NK-92 treated with Interleukin-12 subunit alpha and Interleukin-12 subunit beta, amount 100 ng/mL, for 24 hours (cell line): Measurements from ENCODE around the gene NUBP2.

ENCODE experiments used
- DNase-seq: peaks from one replicate; lab custom pipeline; 2025; lab: John Stamatoyannopoulos, UW

Gene NUBP2

GRCh38 chr16:1828645-1829410 is 46.1 kb downstream of the NUBP2 start:
- DNase-seq: no peak

DNA sequence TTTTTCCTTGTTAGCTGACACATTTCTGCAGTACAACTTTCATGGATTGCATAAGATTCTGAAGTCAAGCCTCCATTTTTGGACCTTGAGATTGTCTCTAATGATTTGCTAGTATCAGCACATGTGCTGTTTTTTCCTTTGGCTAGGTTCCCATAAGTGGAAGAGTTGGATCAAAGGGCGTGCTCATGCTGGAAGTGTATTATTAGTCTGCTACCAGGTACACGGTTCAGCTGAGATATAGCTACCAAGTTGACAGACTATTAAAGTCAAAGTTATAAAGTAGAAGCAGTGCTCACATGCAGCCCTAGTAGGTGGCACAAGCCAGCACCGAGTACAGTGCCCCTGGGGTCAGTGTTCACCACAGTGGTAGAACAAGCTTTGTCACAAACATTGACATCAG is 47.5 kb downstream of the NUBP2 start:
- no peak for DNase-seq

DNA sequence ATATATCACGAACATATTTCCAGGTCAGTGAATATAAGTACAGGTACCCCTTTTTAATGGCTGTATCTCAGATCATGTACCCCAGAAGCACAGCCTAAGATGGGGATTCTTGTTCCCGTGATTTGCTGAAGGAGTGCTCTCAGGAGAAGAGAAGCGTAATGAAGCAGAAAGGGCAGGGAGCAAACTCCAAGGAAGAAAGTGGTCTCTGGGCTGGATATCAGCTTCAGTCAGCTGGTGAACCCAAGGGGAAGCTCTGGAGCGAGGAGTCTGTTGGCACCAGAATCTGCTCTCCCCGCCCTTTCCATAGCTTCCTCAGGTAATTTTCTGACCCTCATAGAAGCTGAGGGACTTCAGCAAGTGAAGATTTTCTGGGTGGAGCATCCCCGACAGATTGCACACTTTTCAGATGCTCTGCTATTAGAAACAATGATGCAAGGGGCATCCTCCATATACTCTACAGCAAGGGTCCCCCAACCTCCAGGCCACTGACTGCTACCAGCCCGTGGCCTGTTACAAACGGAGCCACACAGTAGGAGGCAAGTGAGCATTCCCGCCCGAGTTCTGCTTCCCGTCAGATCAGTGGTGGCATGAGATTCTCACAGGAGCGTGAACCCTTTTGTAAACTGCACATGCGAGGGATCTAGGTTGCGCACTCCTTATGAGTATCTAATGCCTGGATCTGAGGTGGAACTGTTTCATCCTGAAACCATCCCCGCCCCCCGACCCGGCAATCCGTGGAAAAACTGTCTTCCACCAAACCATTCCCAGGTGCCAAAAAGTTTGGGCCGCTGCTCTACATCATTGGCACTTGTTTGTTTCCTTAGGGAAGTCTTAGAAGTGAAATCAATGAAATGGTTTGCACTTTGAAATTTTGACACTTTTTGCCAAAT is 48.7 kb downstream of the NUBP2 start:
- DNase-seq: no peak

DNA sequence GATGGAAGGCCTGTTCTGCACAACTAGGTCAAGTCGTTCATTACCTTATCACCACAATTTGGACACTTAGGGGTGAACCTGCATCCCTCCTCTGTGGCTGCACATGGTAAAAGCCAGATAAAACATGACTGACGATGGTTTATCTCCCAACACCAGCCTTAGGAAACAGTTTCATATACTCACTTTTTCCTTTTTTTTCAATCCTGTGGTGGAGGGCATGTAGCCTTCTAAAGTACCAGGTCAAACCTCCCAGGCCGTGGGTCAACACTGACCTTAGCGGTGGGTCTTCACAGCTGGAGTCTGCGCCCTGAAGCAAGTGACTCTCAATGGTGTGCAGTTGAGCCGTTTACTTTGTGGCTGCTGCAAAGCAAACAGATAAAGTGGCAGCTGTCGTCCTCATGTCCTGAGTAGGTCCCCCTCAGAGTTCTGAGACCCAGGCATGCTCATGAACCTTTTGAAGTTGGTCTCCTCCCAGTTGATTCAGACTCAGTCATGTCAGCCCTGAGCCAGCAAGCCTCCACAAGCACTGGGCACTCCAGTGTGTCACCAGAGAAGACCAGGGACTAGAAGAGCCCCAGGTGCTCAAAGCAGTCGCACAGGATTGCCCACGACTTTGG is 50.2 kb downstream of the NUBP2 start:
- no peak for DNase-seq

- no peak for DNase-seq
Observed at GRCh38 chr16:1834096-1834495, 51.3 kb downstream of the NUBP2 start.
